Measurements from ENCODE around the gene SSB.

DNA sequence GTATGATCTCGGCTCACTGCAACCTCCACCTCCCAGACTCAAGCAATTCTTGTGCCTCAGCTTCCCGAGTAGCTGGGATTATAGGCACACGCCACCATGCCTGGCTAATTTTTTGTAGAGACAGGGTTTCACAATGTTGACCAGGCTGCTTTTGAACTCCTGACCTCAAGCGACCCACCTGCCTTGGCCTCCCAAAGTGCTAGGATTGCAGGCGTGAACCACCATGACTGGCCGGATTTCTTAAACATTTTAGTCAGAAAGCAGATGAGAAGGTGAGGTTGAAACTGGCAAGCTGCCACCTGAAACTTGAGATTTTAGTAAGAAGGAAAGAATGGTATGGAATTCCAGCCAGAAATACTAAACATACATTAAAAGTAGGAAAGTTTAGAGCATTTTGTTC lies 33.1 kb upstream of the SSB start:
- TF ChIP-seq, protein P1, sequence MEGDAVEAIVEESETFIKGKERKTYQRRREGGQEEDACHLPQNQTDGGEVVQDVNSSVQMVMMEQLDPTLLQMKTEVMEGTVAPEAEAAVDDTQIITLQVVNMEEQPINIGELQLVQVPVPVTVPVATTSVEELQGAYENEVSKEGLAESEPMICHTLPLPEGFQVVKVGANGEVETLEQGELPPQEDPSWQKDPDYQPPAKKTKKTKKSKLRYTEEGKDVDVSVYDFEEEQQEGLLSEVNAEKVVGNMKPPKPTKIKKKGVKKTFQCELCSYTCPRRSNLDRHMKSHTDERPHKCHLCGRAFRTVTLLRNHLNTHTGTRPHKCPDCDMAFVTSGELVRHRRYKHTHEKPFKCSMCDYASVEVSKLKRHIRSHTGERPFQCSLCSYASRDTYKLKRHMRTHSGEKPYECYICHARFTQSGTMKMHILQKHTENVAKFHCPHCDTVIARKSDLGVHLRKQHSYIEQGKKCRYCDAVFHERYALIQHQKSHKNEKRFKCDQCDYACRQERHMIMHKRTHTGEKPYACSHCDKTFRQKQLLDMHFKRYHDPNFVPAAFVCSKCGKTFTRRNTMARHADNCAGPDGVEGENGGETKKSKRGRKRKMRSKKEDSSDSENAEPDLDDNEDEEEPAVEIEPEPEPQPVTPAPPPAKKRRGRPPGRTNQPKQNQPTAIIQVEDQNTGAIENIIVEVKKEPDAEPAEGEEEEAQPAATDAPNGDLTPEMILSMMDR (IDR thresholded peaks at IDR 0.05), result no peak
- TF ChIP-seq REST (IDR thresholded peaks at IDR 0.05; ENCODE audit: insufficient read depth in 1 of 2, low read depth in 2 of 2, low read length in 1 of 2), result no peak
